HepG2 (cell line): ENCODE measurements around the gene TMEM204.

Experiments used
- AGO1 ChIP-seq: fragments of 200-400 bp; formaldehyde crosslinking; IDR thresholded peaks from 2 replicates; pipeline ENCODE4 v1.6.1; 2017; ENCODE audit warnings: mild to moderate bottlenecking, low read depth, low read length, moderate library complexity; ENCODE audit not compliant: poor library complexity, severe bottlenecking
- BORCS8-MEF2B ChIP-seq: sonication (generic); formaldehyde crosslinking; IDR thresholded peaks from 2 replicates; pipeline ENCODE4 v1.8.0; 2022; ENCODE audit warnings: mild to moderate bottlenecking, missing genetic modification reagents
- HMGA1 ChIP-seq: sonication (generic); formaldehyde crosslinking; conservative IDR thresholded peaks from 2 replicates; pipeline ENCODE4 v1.4.0; 2020; ENCODE audit warnings: missing genetic modification reagents
- SAFB2 ChIP-seq: sonication (generic); formaldehyde crosslinking; IDR thresholded peaks from 2 replicates; pipeline ENCODE4 v1.5.1; 2020; ENCODE audit warnings: missing genetic modification reagents, low read depth, mild to moderate bottlenecking, borderline replicate concordance
- SOX6 ChIP-seq, 2 experiments: fragments of 450-650 bp in 1 of 2; sonication (generic) in 1 of 2; formaldehyde crosslinking in 1 of 2; IDR thresholded peaks; 2 replicates each; pipeline versions ENCODE4 v1.4.0 to v1.6.1; 2017 to 2020; ENCODE audit warnings: antibody characterized with exemption in 1 of 2, mild to moderate bottlenecking in 1 of 2, missing genetic modification reagents in 1 of 2
- SRSF1 ChIP-seq: fragments of 200-400 bp; formaldehyde crosslinking; optimal IDR thresholded peaks from 2 replicates; pipeline ENCODE3; 2017; ENCODE audit warnings: mild to moderate bottlenecking, low read depth, low read length, moderate library complexity
- ZNF839 ChIP-seq: sonication (generic); formaldehyde crosslinking; IDR thresholded peaks from 2 replicates; pipeline ENCODE4 v1.4.0; 2020; ENCODE audit warnings: missing genetic modification reagents, mild to moderate bottlenecking, borderline replicate concordance
- TF ChIP-seq, protein P1 (sequence below): sonication (generic); formaldehyde crosslinking; IDR thresholded peaks from 2 replicates; pipeline ENCODE4 v1.4.0; 2020; ENCODE audit warnings: missing genetic modification reagents
- TF ChIP-seq, protein P2 (sequence below): IDR thresholded peaks from 2 replicates; pipeline ENCODE4 v1.6.1; 2012; ENCODE audit warnings: low read length, improper control_type of control experiment

DNA sequence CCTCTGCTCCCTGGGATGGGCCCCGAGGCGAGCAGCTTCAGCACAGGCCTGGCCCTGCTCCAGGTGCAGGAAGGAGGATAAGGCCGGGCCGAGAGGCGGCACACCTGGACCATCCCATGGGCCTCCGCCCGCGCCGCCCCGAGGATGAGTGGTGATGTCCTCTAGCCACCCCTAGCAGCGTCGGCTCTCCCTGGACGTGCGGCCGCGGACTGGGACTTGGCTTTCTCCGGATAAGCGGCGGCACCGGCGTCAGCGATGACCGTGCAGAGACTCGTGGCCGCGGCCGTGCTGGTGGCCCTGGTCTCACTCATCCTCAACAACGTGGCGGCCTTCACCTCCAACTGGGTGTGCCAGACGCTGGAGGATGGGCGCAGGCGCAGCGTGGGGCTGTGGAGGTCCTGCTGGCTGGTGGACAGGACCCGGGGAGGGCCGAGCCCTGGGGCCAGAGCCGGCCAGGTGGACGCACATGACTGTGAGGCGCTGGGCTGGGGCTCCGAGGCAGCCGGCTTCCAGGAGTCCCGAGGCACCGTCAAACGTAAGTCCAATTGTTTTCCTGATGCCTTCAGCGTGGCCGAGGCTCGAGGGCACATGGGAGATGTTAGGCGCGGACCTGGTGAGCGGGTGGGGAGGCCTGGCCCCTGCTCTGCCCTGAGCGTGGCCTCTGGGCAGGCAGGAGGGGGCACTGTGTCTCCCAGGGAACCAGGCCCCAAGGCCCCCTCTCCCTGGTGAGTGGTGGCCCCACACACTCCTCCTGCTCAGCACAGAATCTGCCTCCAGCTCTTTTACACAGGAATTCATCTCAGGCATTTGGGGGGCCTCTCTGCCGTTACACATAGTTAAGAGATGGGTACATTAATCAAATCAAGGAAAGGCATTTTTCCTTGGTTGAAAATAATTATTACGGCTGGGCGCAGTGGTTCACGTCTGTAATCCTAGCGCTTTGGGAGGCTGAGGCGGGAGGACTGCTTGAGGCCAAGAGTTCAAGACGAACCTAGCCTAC, 855 bp downstream of the TMEM204 start:
- TF ChIP-seq, protein P1, sequence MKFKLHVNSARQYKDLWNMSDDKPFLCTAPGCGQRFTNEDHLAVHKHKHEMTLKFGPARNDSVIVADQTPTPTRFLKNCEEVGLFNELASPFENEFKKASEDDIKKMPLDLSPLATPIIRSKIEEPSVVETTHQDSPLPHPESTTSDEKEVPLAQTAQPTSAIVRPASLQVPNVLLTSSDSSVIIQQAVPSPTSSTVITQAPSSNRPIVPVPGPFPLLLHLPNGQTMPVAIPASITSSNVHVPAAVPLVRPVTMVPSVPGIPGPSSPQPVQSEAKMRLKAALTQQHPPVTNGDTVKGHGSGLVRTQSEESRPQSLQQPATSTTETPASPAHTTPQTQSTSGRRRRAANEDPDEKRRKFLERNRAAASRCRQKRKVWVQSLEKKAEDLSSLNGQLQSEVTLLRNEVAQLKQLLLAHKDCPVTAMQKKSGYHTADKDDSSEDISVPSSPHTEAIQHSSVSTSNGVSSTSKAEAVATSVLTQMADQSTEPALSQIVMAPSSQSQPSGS (CRISPR knock-in tag): no peak
- TF ChIP-seq SRSF1 (no peak), HMGA1 (CRISPR knock-in tag) (no peak), ZNF839 (CRISPR knock-in tag) (no peak), SAFB2 (no peak), BORCS8-MEF2B (CRISPR knock-in tag) (no peak), AGO1 (no peak), SOX6 (IDR thresholded peaks at IDR 0.05) (no peak), SOX6 (CRISPR knock-in tag; IDR thresholded peaks at IDR 0.05) (no peak)
- TF ChIP-seq, protein P2, sequence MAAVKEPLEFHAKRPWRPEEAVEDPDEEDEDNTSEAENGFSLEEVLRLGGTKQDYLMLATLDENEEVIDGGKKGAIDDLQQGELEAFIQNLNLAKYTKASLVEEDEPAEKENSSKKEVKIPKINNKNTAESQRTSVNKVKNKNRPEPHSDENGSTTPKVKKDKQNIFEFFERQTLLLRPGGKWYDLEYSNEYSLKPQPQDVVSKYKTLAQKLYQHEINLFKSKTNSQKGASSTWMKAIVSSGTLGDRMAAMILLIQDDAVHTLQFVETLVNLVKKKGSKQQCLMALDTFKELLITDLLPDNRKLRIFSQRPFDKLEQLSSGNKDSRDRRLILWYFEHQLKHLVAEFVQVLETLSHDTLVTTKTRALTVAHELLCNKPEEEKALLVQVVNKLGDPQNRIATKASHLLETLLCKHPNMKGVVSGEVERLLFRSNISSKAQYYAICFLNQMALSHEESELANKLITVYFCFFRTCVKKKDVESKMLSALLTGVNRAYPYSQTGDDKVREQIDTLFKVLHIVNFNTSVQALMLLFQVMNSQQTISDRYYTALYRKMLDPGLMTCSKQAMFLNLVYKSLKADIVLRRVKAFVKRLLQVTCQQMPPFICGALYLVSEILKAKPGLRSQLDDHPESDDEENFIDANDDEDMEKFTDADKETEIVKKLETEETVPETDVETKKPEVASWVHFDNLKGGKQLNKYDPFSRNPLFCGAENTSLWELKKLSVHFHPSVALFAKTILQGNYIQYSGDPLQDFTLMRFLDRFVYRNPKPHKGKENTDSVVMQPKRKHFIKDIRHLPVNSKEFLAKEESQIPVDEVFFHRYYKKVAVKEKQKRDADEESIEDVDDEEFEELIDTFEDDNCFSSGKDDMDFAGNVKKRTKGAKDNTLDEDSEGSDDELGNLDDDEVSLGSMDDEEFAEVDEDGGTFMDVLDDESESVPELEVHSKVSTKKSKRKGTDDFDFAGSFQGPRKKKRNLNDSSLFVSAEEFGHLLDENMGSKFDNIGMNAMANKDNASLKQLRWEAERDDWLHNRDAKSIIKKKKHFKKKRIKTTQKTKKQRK: no peak
